Spleen (tissue), 7 donors: Measurements from ENCODE around the gene RAE1.

Experiments used
- CTCF ChIP-seq, 11 experiments: fragments of 200-600 bp in 7 of 11; fragments of 450-650 bp in 4 of 11; sonication (generic) in 4 of 11; IDR thresholded peaks in 8 of 11; conservative IDR thresholded peaks in 3 of 11; 1 replicate in 7 of 11; 2 replicates in 4 of 11; pipeline versions ENCODE4 v1.4.0 to v1.8.0; 2016 to 2021; ENCODE audit warnings: antibody characterized with exemption in 11 of 11, inconsistent platforms in 4 of 11, mild to moderate bottlenecking in 1 of 11
- POLR2AphosphoS5 ChIP-seq, 3 donors: sonication (generic); formaldehyde crosslinking; IDR thresholded peaks; one replicate each; pipeline ENCODE4 v1.5.1; 2017; ENCODE audit warnings: antibody characterized with exemption in 3 of 3
- donor health status: DM: no; HTN: no; CAD: no; lungs with moderate emphysema.
- donor health status: DM: no; HTN: no; CAD: no.
- donor health status: DM: no; HTN: no; CAD: no.

GRCh38 chr20:57408131-57408530 is 57.1 kb downstream of the RAE1 start:
- TF ChIP-seq POLR2AphosphoS5 (IDR thresholded peaks at IDR 0.05) (no peak), CTCF (IDR thresholded peaks at IDR 0.05 in 8 of 11, conservative IDR thresholded peaks at IDR 0.05 in 3 of 11) (no peak)
